ENCODE data around the gene SLC29A1. TPM values are rescaled to one million over a fixed set of nuclear protein-coding genes. Genes with fewer than 3 reads are reported as not detected.

Gene SLC29A1
- total and polyA plus RNA-seq, 9 of the 15 experiments (the other 6 are each of a cell fraction or from before 2014, with no cell fraction given): 18.9 to 170 (median 57.7) TPM

GRCh38 chr6:44249082-44249748 is 25.8 kb downstream of the SLC29A1 start:
- H3K9ac ChIP-seq (ENCODE audit: insufficient read depth in 1 of 2, low read depth in 2 of 2, low read length in 2 of 2): peak overlapping the region; percentile 85 to 100
- H3K4me1 ChIP-seq (replicated peaks in 1 of 2; ENCODE audit: control insufficient read depth in 2 of 2, insufficient read depth in 2 of 2, low read length in 2 of 2): peaks cover 25 to 42% of the 10 kb centered on the region in 2 experiments
- FAIRE-seq: no peak
- ChIA-PET POLR2A (interaction anchor here (0.6 to 7.4 kb wide), 15 partner anchors 7 to 1198 kb away, joined by 3 to 144 read pairs (median 4); partner anchors contain the start of genes MYMX, NFKBIE, SLC29A1 and SLC35B2), CTCF (ENCODE audit: low intra/inter-chr PET ratio) (no interaction called here)
- H3K4me2 ChIP-seq (ENCODE audit: insufficient read depth, low read length): peak overlapping the region; percentile 99
- WGBS (ENCODE audit: insufficient coverage, low coverage, missing lambda C conversion rate): 62% methylated on average over 9 of the region's 9 CpGs
- ATAC-seq: no peak
- in situ Hi-C loops (cut with MboI) (no loop called here), intact Hi-C loops (cut with micrococcal nuclease) (no loop called here)
- DNase-seq (ENCODE audit: extremely low read depth in 1 of 4, low spot score in 3 of 4): no peak
- H3K36me3 ChIP-seq (ENCODE audit: control insufficient read depth, insufficient read depth, low read length): peaks cover 72% of the 10 kb centered on the region
- peaks cover 69% of the 10 kb centered on the region for H4K20me1 ChIP-seq (replicated peaks; ENCODE audit: control insufficient read depth, insufficient read depth, low read length)
- peak overlapping the region; percentile 98 for H3K27ac ChIP-seq (ENCODE audit: extremely low read depth, low read depth, low read length)
- peak overlapping the region; percentile 94; the same call in 1 of the 2 replicates for H3K4me3 ChIP-seq
- no peak overlapping the region for H2AFZ ChIP-seq (ENCODE audit: low read depth, low read length)
- H3K79me2 ChIP-seq (ENCODE audit: control insufficient read depth, insufficient read depth, low read length): peaks cover 61% of the 10 kb centered on the region
- H3K27me3 ChIP-seq (ENCODE audit: control insufficient read depth in 2 of 2, insufficient read depth in 2 of 2, low read length in 2 of 2): no peaks in the 10 kb centered on the region
- BruUV-seq (replicated peaks): no TSS peak
- H3K9me1 ChIP-seq (ENCODE audit: control insufficient read depth, insufficient read depth, low read length): peaks cover 16% of the 10 kb centered on the region
- H3K9me3 ChIP-seq (replicated peaks; ENCODE audit: control insufficient read depth, insufficient read depth, low read depth, low read length): no peaks in the 10 kb centered on the region
- TF ChIP-seq ZBED1 (IDR thresholded peaks at IDR 0.05) (0 out of 2 replicates have a peak, but pooled peaks have one; percentile 1), CREB1 (IDR thresholded peaks at IDR 0.05) (no peak), CREB1 (CRISPR knock-in tag; IDR thresholded peaks at IDR 0.05) (no peak), TRIM28 (IDR thresholded peaks at IDR 0.05) (no peak), CBX2 (IDR thresholded peaks at IDR 0.05; ENCODE audit: insufficient read depth, low read length, poor library complexity, severe bottlenecking) (no peak), THRB (CRISPR knock-in tag; conservative IDR thresholded peaks at IDR 0.05) (0 out of 2 replicates have a peak, but pooled peaks have one; percentile 24), SIN3A (IDR thresholded peaks at IDR 0.05; ENCODE audit: borderline replicate concordance in 2 of 2, control insufficient read depth in 1 of 2, low read depth in 2 of 2, low read length in 2 of 2) (peak in 1 of 2 experiments; percentile 55; a peak in 1 of 4 replicates), TARDBP (IDR thresholded peaks at IDR 0.05) (no peak), CHD1 (IDR thresholded peaks at IDR 0.05; ENCODE audit: low read length) (peak; percentile 23), SIRT6 (IDR thresholded peaks at IDR 0.05; ENCODE audit: low read depth, low read length) (peak; percentile 91), TFAP4 (CRISPR knock-in tag; IDR thresholded peaks at IDR 0.05; ENCODE audit: borderline replicate concordance) (peak; percentile 35; the same call in 1 of the 2 replicates), ZFP1 (CRISPR knock-in tag; IDR thresholded peaks at IDR 0.05) (no peak), FOSL1 (tag; conservative IDR thresholded peaks at IDR 0.05) (no peak), ZNF561 (CRISPR knock-in tag; conservative IDR thresholded peaks at IDR 0.05) (no peak), ZC3H4 (CRISPR knock-in tag; IDR thresholded peaks at IDR 0.05; ENCODE audit: borderline replicate concordance) (0 out of 2 replicates have a peak, but pooled peaks have one; percentile 1), ARID3A (IDR thresholded peaks at IDR 0.05; ENCODE audit: borderline replicate concordance, low read depth, low read length) (no peak)
- TF ChIP-seq, protein P1, sequence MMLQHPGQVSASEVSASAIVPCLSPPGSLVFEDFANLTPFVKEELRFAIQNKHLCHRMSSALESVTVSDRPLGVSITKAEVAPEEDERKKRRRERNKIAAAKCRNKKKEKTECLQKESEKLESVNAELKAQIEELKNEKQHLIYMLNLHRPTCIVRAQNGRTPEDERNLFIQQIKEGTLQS (IDR thresholded peaks at IDR 0.05): no peak
- TF ChIP-seq, protein P1 (CRISPR knock-in tag; conservative IDR thresholded peaks at IDR 0.05): 0 out of 2 replicates have a peak, but pooled peaks have one; percentile 27
